Smooth muscle cell (in vitro differentiated cells): ENCODE measurements around the gene KLHL7. TPM values are rescaled to one million over a fixed set of nuclear protein-coding genes. Genes with fewer than 3 reads are reported as not detected.

Source experiments
- DNase-seq: peaks from one replicate; lab custom pipeline; 2025; ENCODE audit not compliant: unreplicated experiment; lab: John Stamatoyannopoulos, UW
- H2AFZ ChIP-seq: fragments of 200-600 bp; sonication (generic); 2 replicates; pipeline ENCODE4 v1.6.0; 2016; ENCODE audit warnings: antibody characterized with exemption, low read depth, mild to moderate bottlenecking
- H3F3A ChIP-seq: fragments of 200-600 bp; sonication (generic); 2 replicates; pipeline ENCODE4 v1.6.0; 2017; ENCODE audit warnings: antibody characterized with exemption, low read depth
- H3K27ac ChIP-seq: fragments of 200-600 bp; sonication (generic); 2 replicates; pipeline ENCODE4 v1.5.1; 2016; ENCODE audit warnings: low read depth, mild to moderate bottlenecking
- H3K27me3 ChIP-seq: fragments of 200-600 bp; sonication (generic); 2 replicates; pipeline ENCODE4 v1.6.1; 2016; ENCODE audit warnings: low read depth, mild to moderate bottlenecking
- H3K36me3 ChIP-seq: fragments of 200-600 bp; sonication (generic); 2 replicates; pipeline ENCODE4 v1.5.1; 2016; ENCODE audit warnings: low read depth
- H3K4me1 ChIP-seq: fragments of 200-600 bp; sonication (generic); 2 replicates; pipeline ENCODE4 v1.5.1; 2016; ENCODE audit warnings: low read depth
- H3K4me2 ChIP-seq: fragments of 200-600 bp; sonication (generic); 2 replicates; pipeline ENCODE4 v1.6.0; 2016; ENCODE audit warnings: mild to moderate bottlenecking
- H3K4me3 ChIP-seq: fragments of 200-600 bp; sonication (generic); 2 replicates; pipeline ENCODE4 v1.5.1; 2016; ENCODE audit warnings: mild to moderate bottlenecking
- H3K79me2 ChIP-seq: fragments of 200-600 bp; sonication (generic); 2 replicates; pipeline ENCODE4 v1.6.0; 2016; ENCODE audit warnings: low read depth, mild to moderate bottlenecking
- H3K9ac ChIP-seq: fragments of 200-600 bp; sonication (generic); 2 replicates; pipeline ENCODE4 v1.6.0; 2016; ENCODE audit warnings: low read depth
- H3K9me3 ChIP-seq: fragments of 200-600 bp; sonication (generic); replicated peaks from 2 replicates; pipeline ENCODE4 v1.5.1; 2016; ENCODE audit warnings: low read depth
- H4K20me1 ChIP-seq: fragments of 200-600 bp; sonication (generic); 2 replicates; pipeline ENCODE4 v1.6.0; 2016; ENCODE audit warnings: low read depth
- WGBS: methylation state at CpG from one replicate; pipeline ENCODE4 v1.1.7; 2016; ENCODE audit warnings: low lambda C conversion rate; 5-methylcytosine and 5-hydroxymethylcytosine counted together
- polyA plus RNA-seq: library from polyadenylated mRNA; unstranded; fragments of >200 nt; fragmentation: Nextera tagmentation; extraction: Ambion mirVana; gene quantifications from 2 replicates; pipeline ENCODE4 v1.2.1, GENCODE V29; 2016
- total RNA-seq: library from RNA; depleted of rRNA; stranded (reverse); fragments of >200 nt; gene quantifications from 2 replicates; pipeline ENCODE4 v1.2.3, GENCODE V29; 2014
- TF ChIP-seq, protein P1 (sequence below): fragments of 200-600 bp; sonication (generic); IDR thresholded peaks from 2 replicates; pipeline ENCODE4 v1.5.1; 2017; ENCODE audit warnings: borderline replicate concordance, mild to moderate bottlenecking, antibody characterized with exemption; ENCODE audit not compliant: insufficient read depth, poor library complexity, severe bottlenecking

The KLHL7 gene
- total and polyA plus RNA-seq, 2 experiments from 2014 or later = 40.1 to 56.4 TPM

DNA sequence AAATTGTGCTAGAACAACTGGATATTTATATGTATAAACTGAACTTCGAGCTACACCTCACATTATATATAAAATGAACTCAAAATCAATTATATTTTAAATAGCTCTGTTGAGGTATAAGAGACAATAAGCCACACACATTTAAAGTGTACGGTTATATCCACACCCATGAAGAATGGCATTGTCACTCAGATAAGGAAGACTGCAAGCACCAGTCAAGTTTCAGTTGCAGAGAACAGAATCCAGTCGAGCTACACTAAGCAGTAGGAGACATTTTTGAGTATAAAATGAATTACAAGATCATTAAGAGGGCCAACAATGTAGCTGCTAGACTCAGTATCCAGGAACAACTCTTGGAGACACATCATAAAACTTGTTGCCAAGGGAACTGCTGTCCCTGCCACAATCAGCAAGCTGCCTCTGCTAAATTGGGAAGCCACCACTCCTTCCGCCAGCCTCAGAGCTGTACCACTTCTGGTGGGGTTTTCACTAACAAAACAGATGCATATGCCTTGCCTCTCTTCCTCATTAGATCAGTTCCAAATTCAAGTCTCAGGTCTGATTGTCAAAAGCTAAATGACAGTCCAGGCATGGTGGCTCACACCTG is 121.4 kb downstream of the KLHL7 start:
- TF ChIP-seq, protein P1, sequence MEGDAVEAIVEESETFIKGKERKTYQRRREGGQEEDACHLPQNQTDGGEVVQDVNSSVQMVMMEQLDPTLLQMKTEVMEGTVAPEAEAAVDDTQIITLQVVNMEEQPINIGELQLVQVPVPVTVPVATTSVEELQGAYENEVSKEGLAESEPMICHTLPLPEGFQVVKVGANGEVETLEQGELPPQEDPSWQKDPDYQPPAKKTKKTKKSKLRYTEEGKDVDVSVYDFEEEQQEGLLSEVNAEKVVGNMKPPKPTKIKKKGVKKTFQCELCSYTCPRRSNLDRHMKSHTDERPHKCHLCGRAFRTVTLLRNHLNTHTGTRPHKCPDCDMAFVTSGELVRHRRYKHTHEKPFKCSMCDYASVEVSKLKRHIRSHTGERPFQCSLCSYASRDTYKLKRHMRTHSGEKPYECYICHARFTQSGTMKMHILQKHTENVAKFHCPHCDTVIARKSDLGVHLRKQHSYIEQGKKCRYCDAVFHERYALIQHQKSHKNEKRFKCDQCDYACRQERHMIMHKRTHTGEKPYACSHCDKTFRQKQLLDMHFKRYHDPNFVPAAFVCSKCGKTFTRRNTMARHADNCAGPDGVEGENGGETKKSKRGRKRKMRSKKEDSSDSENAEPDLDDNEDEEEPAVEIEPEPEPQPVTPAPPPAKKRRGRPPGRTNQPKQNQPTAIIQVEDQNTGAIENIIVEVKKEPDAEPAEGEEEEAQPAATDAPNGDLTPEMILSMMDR = no peak
- Histone ChIP-seq H3K4me3 (no peak overlapping the region), H3K36me3 (no peaks in the 10 kb centered on the region), H3K4me2 (no peak overlapping the region), H3K4me1 (no peaks in the 10 kb centered on the region), H3F3A (no peaks in the 10 kb centered on the region), H3K27me3 (no peaks in the 10 kb centered on the region), H3K79me2 (no peaks in the 10 kb centered on the region), H4K20me1 (no peaks in the 10 kb centered on the region), H2AFZ (no peak overlapping the region), H3K9ac (no peak overlapping the region), H3K9me3 (no peaks in the 10 kb centered on the region), H3K27ac (no peak overlapping the region)
- no peak for DNase-seq
- WGBS = 82% methylated on average over 4 of the region's 4 CpGs

Other genes with a start within 250 kb of the KLHL7 start
- gene HYCC1, start 91.7 kb upstream of the KLHL7 start, total RNA-seq = 66.1 and 113 TPM in 2 replicates
- gene HYCC1, start 91.7 kb upstream of the KLHL7 start, polyA plus RNA-seq = 16.5 and 16.7 TPM in 2 replicates
- gene NUP42, start 76.3 kb downstream of the KLHL7 start, total RNA-seq = 18.1 and 19.7 TPM in 2 replicates
- 15.7 and 16.4 TPM in 2 replicates for gene NUP42, start 76.3 kb downstream of the KLHL7 start, polyA plus RNA-seq
- 23.2 and 26.1 TPM in 2 replicates for gene GPNMB, start 141.0 kb downstream of the KLHL7 start, total RNA-seq
- 13.4 and 13.6 TPM in 2 replicates for gene GPNMB, start 141.0 kb downstream of the KLHL7 start, polyA plus RNA-seq
- gene MALSU1, start 193.6 kb downstream of the KLHL7 start, total RNA-seq = 77.7 and 89.8 TPM in 2 replicates
- gene MALSU1, start 193.6 kb downstream of the KLHL7 start, polyA plus RNA-seq = 107 and 110 TPM in 2 replicates